ENCODE measurements around the gene LPAR5. TPM values are rescaled to one million over a fixed set of nuclear protein-coding genes. Genes with fewer than 3 reads are reported as not detected.
A peak's percentile ranks its signal among the peaks of the same experiment; 100 is the strongest.

The LPAR5 gene
- total and polyA plus RNA-seq, 8 donors, result 1.1 to 2.0 (median 1.5) TPM

DNA sequence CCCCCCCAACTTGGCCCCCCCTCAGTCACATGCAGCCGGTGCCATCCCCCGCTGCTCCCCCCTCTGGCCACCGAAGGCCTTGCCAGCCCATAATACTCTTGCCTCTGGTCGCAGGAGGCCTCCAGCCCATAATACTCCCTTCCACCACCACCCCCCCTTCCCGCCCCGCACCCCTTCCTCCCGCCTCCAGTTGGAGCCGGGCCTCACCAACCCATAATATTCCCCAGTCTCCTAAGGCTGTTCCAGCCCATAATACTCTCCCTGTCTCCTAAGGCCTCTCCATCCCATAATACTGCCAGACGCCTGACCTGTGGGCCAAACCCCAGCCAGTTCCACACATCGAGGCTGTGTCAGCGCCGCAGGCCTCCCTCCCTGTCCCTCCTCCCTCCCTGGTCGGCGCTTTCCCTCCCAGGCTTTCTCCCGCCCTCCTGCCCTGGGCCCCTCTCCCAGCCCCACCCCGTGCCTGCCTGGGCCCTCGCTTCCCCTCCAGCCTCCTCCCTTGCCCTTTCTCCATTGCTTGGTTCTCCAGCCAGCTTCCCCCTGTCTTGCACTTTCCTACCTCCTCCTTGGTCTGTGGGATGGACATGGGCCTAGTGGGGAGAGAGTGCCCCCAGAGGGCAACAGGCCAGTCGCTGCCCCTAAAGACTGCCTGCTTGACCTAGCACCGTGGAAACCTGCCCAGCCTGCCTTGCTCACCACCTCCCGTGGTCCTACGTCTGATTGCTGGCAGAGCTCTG is 21.8 kb downstream of the LPAR5 start:
- DNase-seq (peak; percentile 91 to 99 (median 93)), ATAC-seq (peak; percentile 78)
- Histone ChIP-seq H3K27ac (peak overlapping the region; percentile 52 to 83), H3K36me3 (no peaks in the 10 kb centered on the region), H3K27me3 (no peaks in the 10 kb centered on the region), H3K4me3 (no peak overlapping the region), H3K4me1 (peaks cover 9 to 37% of the 10 kb centered on the region in 2 donors), H3K9me3 (no peaks in the 10 kb centered on the region)
- intact Hi-C loops (cut with DNase I), result loop anchor here in 1 of 2 donors (10.0 kb wide), 1 partner anchor 81 kb away; no protein-coding TSS in a partner anchor
- TF ChIP-seq, protein P1, sequence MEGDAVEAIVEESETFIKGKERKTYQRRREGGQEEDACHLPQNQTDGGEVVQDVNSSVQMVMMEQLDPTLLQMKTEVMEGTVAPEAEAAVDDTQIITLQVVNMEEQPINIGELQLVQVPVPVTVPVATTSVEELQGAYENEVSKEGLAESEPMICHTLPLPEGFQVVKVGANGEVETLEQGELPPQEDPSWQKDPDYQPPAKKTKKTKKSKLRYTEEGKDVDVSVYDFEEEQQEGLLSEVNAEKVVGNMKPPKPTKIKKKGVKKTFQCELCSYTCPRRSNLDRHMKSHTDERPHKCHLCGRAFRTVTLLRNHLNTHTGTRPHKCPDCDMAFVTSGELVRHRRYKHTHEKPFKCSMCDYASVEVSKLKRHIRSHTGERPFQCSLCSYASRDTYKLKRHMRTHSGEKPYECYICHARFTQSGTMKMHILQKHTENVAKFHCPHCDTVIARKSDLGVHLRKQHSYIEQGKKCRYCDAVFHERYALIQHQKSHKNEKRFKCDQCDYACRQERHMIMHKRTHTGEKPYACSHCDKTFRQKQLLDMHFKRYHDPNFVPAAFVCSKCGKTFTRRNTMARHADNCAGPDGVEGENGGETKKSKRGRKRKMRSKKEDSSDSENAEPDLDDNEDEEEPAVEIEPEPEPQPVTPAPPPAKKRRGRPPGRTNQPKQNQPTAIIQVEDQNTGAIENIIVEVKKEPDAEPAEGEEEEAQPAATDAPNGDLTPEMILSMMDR (IDR thresholded peaks at IDR 0.05), result no peak

DNA sequence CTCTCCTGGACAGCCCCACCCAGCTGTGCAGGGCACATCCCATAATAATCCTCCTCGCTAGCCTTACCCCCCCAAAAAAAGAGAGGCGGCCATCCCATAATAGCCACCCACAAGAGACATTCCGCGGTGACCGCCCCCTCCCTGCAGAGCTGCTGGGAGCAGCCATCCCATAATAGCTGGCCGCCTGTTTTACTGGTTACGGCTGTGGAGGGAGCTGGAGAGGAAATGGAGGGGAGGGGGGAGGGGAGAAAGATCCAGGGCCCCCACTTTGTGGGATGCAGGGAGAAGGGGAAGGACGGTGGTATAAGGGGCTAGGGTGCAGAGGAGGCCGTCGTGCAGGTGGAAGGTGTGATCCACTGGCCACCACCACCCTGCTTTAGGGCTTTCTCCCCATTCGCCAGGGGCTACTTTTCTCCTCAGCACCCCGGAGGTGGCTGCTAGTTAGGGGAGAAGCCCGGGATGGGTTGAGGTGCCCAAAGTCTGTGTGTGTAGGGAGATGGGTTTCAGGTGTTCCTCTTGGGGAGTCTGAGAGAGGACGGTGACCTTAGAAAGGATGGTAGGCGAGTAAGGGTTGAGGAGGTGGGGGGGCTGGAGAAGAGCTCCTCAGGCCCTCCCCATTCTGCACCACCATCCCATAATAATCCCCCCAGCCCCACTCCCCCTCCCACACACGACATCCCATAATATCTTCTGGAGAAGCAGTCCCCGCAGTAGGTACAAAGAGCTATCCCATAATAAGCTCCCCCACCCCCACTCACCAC is 22.6 kb downstream of the LPAR5 start:
- Histone ChIP-seq H3K36me3 (no peaks in the 10 kb centered on the region), H3K4me3 (no peak overlapping the region), H3K9me3 (no peaks in the 10 kb centered on the region), H3K4me1 (peaks cover 9 to 29% of the 10 kb centered on the region in 2 donors), H3K27ac (peak overlapping the region; percentile 71 to 83), H3K27me3 (no peaks in the 10 kb centered on the region)
- ATAC-seq (peak; percentile 48), DNase-seq (peak; percentile 81 to 92 (median 85))
- TF ChIP-seq, protein P1 (IDR thresholded peaks at IDR 0.05), result no peak
- intact Hi-C loops (cut with DNase I), result loop anchor here in 1 of 2 donors (10.0 kb wide), 1 partner anchor 82 kb away; no protein-coding TSS in a partner anchor

DNA sequence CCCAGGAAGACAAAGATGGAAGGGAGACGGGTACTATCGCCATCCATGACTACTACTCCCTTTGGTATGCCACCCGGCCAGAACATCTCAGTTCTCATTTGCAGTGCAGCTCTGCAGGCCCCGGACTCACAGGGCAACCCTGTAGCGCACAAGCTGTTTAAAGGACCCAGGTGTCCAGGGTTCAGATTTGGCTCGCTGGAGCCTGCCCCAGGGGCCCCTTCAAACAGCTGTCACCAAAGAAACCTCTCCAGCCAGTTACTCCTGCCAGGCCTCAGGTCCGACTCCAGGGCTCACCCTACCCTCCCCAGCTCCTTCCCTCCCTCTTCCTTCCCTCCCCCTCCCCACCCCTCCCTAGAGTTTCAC is 23.1 kb downstream of the LPAR5 start:
- Histone ChIP-seq H3K4me3 (no peak overlapping the region), H3K4me1 (peaks cover 9 to 28% of the 10 kb centered on the region in 2 donors), H3K36me3 (no peaks in the 10 kb centered on the region), H3K9me3 (no peaks in the 10 kb centered on the region), H3K27me3 (no peaks in the 10 kb centered on the region), H3K27ac (peak overlapping the region; percentile 71 to 83)
- ATAC-seq (no peak), DNase-seq (no peak)
- TF ChIP-seq, protein P1 (IDR thresholded peaks at IDR 0.05), result no peak
- intact Hi-C loops (cut with DNase I), result loop anchor here in 1 of 2 donors (10.0 kb wide), 1 partner anchor 82 kb away; no protein-coding TSS in a partner anchor

DNA sequence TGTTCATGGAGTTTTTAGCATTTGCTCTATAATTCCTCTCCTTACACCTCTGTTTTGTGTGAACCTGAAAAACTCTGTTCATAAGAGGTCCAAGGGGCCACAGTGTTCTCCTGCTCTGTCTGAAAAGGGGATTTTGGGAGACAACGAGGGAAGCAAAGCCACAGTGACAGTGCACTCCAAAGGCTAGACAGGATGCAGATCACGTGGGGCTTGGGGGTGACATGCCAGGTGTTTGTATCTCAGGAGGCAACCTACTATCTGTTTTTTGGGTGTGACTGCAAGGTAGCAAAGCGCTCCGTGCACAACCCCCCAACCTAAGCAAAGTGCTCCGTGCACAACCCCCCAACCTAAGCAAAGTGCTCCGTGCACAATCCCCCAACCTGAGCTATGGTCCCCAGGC is 23.5 kb downstream of the LPAR5 start:
- ATAC-seq, result no peak
- Histone ChIP-seq H3K9me3 (no peaks in the 10 kb centered on the region), H3K36me3 (no peaks in the 10 kb centered on the region), H3K4me3 (no peak overlapping the region), H3K27me3 (no peaks in the 10 kb centered on the region), H3K27ac (peak overlapping the region; percentile 71 to 83), H3K4me1 (peaks cover 9 to 28% of the 10 kb centered on the region in 2 donors)
- DNase-seq, result no peak
- TF ChIP-seq, protein P1 (IDR thresholded peaks at IDR 0.05), result no peak
- intact Hi-C loops (cut with DNase I), result loop anchor here in 1 of 2 donors (10.0 kb wide), 1 partner anchor 83 kb away; no protein-coding TSS in a partner anchor

All from left lung (tissue), 10 donors.